NOMO-1 treated with DMSO at 0.1 percent for 48 hours (cell line): Measurements from ENCODE around the gene MYH15.

ENCODE experiments used
- DNase-seq: peaks from one replicate; lab custom pipeline; 2025; ENCODE audit not compliant: unreplicated experiment; lab: John Stamatoyannopoulos, UW

MYH15 gene

GRCh38 chr3:108416111-108416869 is 94.1 kb downstream of the MYH15 start:
- DNase-seq, result no peak

- no peak for DNase-seq
Measured at GRCh38 chr3:108415661-108416060, 94.7 kb downstream of the MYH15 start.

GRCh38 chr3:108414007-108414406 is 96.4 kb downstream of the MYH15 start:
- no peak for DNase-seq

- DNase-seq, result no peak
Measured at GRCh38 chr3:108412121-108412750, 98.2 kb downstream of the MYH15 start.

GRCh38 chr3:108410531-108410984 is 99.8 kb downstream of the MYH15 start:
- no peak for DNase-seq

- DNase-seq, result no peak
Measured at GRCh38 chr3:108409800-108410178, 100.6 kb downstream of the MYH15 start.

GRCh38 chr3:108408883-108409799 is 101.3 kb downstream of the MYH15 start:
- DNase-seq, result no peak

GRCh38 chr3:108407886-108408285 is 102.5 kb downstream of the MYH15 start:
- peak; percentile 73 for DNase-seq

GRCh38 chr3:108406661-108407206 is 103.7 kb downstream of the MYH15 start:
- peak; percentile 84 for DNase-seq

GRCh38 chr3:108406063-108406660 is 104.2 kb downstream of the MYH15 start:
- peak; percentile 84 for DNase-seq

- DNase-seq, result no peak
Measured at GRCh38 chr3:108404368-108404767, 106.0 kb downstream of the MYH15 start.

- no peak for DNase-seq
Measured at GRCh38 chr3:108403686-108404345, 106.6 kb downstream of the MYH15 start.

- DNase-seq, result no peak
Measured at GRCh38 chr3:108403198-108403597, 107.2 kb downstream of the MYH15 start.

- DNase-seq, result no peak
Measured at GRCh38 chr3:108401836-108402235, 108.6 kb downstream of the MYH15 start.

GRCh38 chr3:108398510-108398909 is 111.9 kb downstream of the MYH15 start:
- DNase-seq, result no peak

GRCh38 chr3:108396336-108396735 is 114.1 kb downstream of the MYH15 start:
- DNase-seq, result no peak

GRCh38 chr3:108394563-108394962 is 115.8 kb downstream of the MYH15 start:
- peak; percentile 48 for DNase-seq

- no peak for DNase-seq
Measured at GRCh38 chr3:108394016-108394415, 116.4 kb downstream of the MYH15 start.

GRCh38 chr3:108393128-108393900 is 117.1 kb downstream of the MYH15 start:
- DNase-seq, result no peak
